ACC112 (cell line): ENCODE results near the gene ABCG4.
A peak's percentile ranks its signal among the peaks of the same experiment; 100 is the strongest.
"Not testable (repeated sequence)": the region's sequence is repeated elsewhere in the genome, so short reads cannot be mapped to it uniquely, and the experiment has no call there.

Source experiments
- H2AFZ ChIP-seq: fragments of 200-600 bp; sonication (generic); one replicate; pipeline ENCODE4 v1.6.0; 2017; ENCODE audit warnings: antibody characterized with exemption, low read length; ENCODE audit not compliant: unreplicated experiment
- H3K27ac ChIP-seq: fragments of 200-600 bp; sonication (generic); 2 replicates; pipeline ENCODE4 v1.5.1; 2014; ENCODE audit warnings: low read depth, mild to moderate bottlenecking, antibody characterized with exemption, low read length, moderate library complexity
- H3K27me3 ChIP-seq: fragments of 200-600 bp; sonication (generic); 2 replicates; pipeline ENCODE4 v1.6.1; 2014; ENCODE audit warnings: mild to moderate bottlenecking, antibody characterized with exemption, low read length, moderate library complexity, mixed read lengths; ENCODE audit not compliant: insufficient read depth
- H3K36me3 ChIP-seq: fragments of 200-600 bp; sonication (generic); 2 replicates; pipeline ENCODE4 v1.6.1; 2016; ENCODE audit warnings: mild to moderate bottlenecking, antibody characterized with exemption, low read length, moderate library complexity, mixed read lengths; ENCODE audit not compliant: insufficient read depth
- H3K4me1 ChIP-seq: fragments of 200-600 bp; sonication (generic); one replicate; pipeline ENCODE4 v1.6.1; 2016; ENCODE audit warnings: low read length, mixed read lengths; ENCODE audit not compliant: insufficient read depth, unreplicated experiment, control insufficient read depth
- H3K4me3 ChIP-seq: fragments of 200-600 bp; sonication (generic); 2 replicates; pipeline ENCODE4 v1.5.1; 2014; ENCODE audit warnings: mild to moderate bottlenecking, low read depth, low read length
- H3K79me2 ChIP-seq: fragments of 200-600 bp; sonication (generic); one replicate; pipeline ENCODE4 v1.6.0; 2016; ENCODE audit warnings: low read length; ENCODE audit not compliant: control insufficient read depth, unreplicated experiment, insufficient read depth

ABCG4 gene

GRCh38 chr11:119154178-119154577 lies 5.3 kb downstream of the ABCG4 start:
- Histone ChIP-seq H3K79me2 (no peaks in the 10 kb centered on the region), H2AFZ (no peak overlapping the region), H3K27me3 (peaks cover 17% of the 10 kb centered on the region), H3K4me3 (no peak overlapping the region), H3K4me1 (no peaks in the 10 kb centered on the region), H3K36me3 (no peaks in the 10 kb centered on the region), H3K27ac (no peak overlapping the region)

GRCh38 chr11:119155733-119156492 lies 7.1 kb downstream of the ABCG4 start:
- H3K4me3 ChIP-seq: no peak overlapping the region
- no peaks in the 10 kb centered on the region for H3K36me3 ChIP-seq
- no peaks in the 10 kb centered on the region for H3K4me1 ChIP-seq
- H3K27me3 ChIP-seq: peaks cover under 1% of the 10 kb centered on the region
- no peak overlapping the region for H3K27ac ChIP-seq
- H3K79me2 ChIP-seq: no peaks in the 10 kb centered on the region
- H2AFZ ChIP-seq: no peak overlapping the region

GRCh38 chr11:119156496-119156895 lies 7.6 kb downstream of the ABCG4 start:
- Histone ChIP-seq H3K4me3 (no peak overlapping the region), H3K4me1 (no peaks in the 10 kb centered on the region), H3K36me3 (no peaks in the 10 kb centered on the region), H2AFZ (no peak overlapping the region), H3K27ac (no peak overlapping the region), H3K79me2 (no peaks in the 10 kb centered on the region), H3K27me3 (no peaks in the 10 kb centered on the region; the same call in none of the 2 replicates)

GRCh38 chr11:119157063-119157462 lies 8.2 kb downstream of the ABCG4 start:
- no peaks in the 10 kb centered on the region for H3K36me3 ChIP-seq
- no peaks in the 10 kb centered on the region for H3K79me2 ChIP-seq
- H3K4me1 ChIP-seq: no peaks in the 10 kb centered on the region
- no peak overlapping the region for H3K4me3 ChIP-seq
- H3K27me3 ChIP-seq: no peaks in the 10 kb centered on the region; the same call in 1 of the 2 replicates
- H2AFZ ChIP-seq: no peak overlapping the region
- no peak overlapping the region for H3K27ac ChIP-seq

GRCh38 chr11:119158467-119158866 lies 9.6 kb downstream of the ABCG4 start:
- no peaks in the 10 kb centered on the region for H3K4me1 ChIP-seq
- no peaks in the 10 kb centered on the region for H3K36me3 ChIP-seq
- no peaks in the 10 kb centered on the region for H3K79me2 ChIP-seq
- H3K27me3 ChIP-seq: no peaks in the 10 kb centered on the region; the same call in 1 of the 2 replicates
- H3K27ac ChIP-seq: no peak overlapping the region
- no peak overlapping the region for H3K4me3 ChIP-seq
- H2AFZ ChIP-seq: no peak overlapping the region

- H3K79me2 ChIP-seq: no peaks in the 10 kb centered on the region
- H3K27me3 ChIP-seq: no peaks in the 10 kb centered on the region; the same call in 1 of the 2 replicates
- H3K27ac ChIP-seq: no peak overlapping the region
Measured at GRCh38 chr11:119160151-119160550, 11.3 kb downstream of the ABCG4 start.

GRCh38 chr11:119161871-119162270 lies 13.0 kb downstream of the ABCG4 start:
- peaks cover 8% of the 10 kb centered on the region for H3K4me1 ChIP-seq
- no peak overlapping the region for H3K27ac ChIP-seq
- H3K79me2 ChIP-seq: no peaks in the 10 kb centered on the region
- H3K36me3 ChIP-seq: no peaks in the 10 kb centered on the region
- H3K27me3 ChIP-seq: no peaks in the 10 kb centered on the region; the same call in 1 of the 2 replicates
- H3K4me3 ChIP-seq: no peak overlapping the region
- H2AFZ ChIP-seq: no peak overlapping the region

More at GRCh38 chr11:119160151-119160550, 11.3 kb downstream of the ABCG4 start:
- no peaks in the 10 kb centered on the region for H3K4me1 ChIP-seq
- H3K4me3 ChIP-seq: no peak overlapping the region
- H2AFZ ChIP-seq: no peak overlapping the region
- H3K36me3 ChIP-seq: no peaks in the 10 kb centered on the region

- no peak overlapping the region for H2AFZ ChIP-seq
- no peak overlapping the region for H3K4me3 ChIP-seq
- peaks cover 12% of the 10 kb centered on the region for H3K4me1 ChIP-seq
- H3K79me2 ChIP-seq: no peaks in the 10 kb centered on the region
- H3K36me3 ChIP-seq: no peaks in the 10 kb centered on the region
- no peak overlapping the region for H3K27ac ChIP-seq
- no peaks in the 10 kb centered on the region for H3K27me3 ChIP-seq
Measured at GRCh38 chr11:119166368-119167076, 17.7 kb downstream of the ABCG4 start.

GRCh38 chr11:119167077-119167458 lies 18.2 kb downstream of the ABCG4 start:
- not testable (repeated sequence) for H3K36me3 ChIP-seq, H3K4me3 ChIP-seq, H2AFZ ChIP-seq, H3K79me2 ChIP-seq, H3K27me3 ChIP-seq, H3K27ac ChIP-seq
- peaks cover 12% of the 10 kb centered on the region for H3K4me1 ChIP-seq

GRCh38 chr11:119167933-119168332 lies 19.1 kb downstream of the ABCG4 start:
- Histone ChIP-seq H3K27ac (no peak overlapping the region), H3K4me1 (peaks cover 12% of the 10 kb centered on the region), H3K27me3 (no peaks in the 10 kb centered on the region), H2AFZ (no peak overlapping the region), H3K36me3 (no peaks in the 10 kb centered on the region), H3K79me2 (no peaks in the 10 kb centered on the region), H3K4me3 (peak overlapping the region; percentile 89; the same call in 1 of the 2 replicates)
